Measurements from ENCODE around the gene ANOS1.

The ANOS1 gene

GRCh38 chrX:8749697-8750096 lies 17.8 kb upstream of the ANOS1 start:
- no peak for DNase-seq (ENCODE audit: low spot score)
- TF ChIP-seq, protein P1, sequence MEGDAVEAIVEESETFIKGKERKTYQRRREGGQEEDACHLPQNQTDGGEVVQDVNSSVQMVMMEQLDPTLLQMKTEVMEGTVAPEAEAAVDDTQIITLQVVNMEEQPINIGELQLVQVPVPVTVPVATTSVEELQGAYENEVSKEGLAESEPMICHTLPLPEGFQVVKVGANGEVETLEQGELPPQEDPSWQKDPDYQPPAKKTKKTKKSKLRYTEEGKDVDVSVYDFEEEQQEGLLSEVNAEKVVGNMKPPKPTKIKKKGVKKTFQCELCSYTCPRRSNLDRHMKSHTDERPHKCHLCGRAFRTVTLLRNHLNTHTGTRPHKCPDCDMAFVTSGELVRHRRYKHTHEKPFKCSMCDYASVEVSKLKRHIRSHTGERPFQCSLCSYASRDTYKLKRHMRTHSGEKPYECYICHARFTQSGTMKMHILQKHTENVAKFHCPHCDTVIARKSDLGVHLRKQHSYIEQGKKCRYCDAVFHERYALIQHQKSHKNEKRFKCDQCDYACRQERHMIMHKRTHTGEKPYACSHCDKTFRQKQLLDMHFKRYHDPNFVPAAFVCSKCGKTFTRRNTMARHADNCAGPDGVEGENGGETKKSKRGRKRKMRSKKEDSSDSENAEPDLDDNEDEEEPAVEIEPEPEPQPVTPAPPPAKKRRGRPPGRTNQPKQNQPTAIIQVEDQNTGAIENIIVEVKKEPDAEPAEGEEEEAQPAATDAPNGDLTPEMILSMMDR (IDR thresholded peaks at IDR 0.05; ENCODE audit: borderline replicate concordance, control extremely low read depth, extremely low read depth, insufficient read depth, missing control alignments): no peak
- in situ Hi-C loops (cut with MboI; ENCODE audit: low sequenced_read_pairs, unreplicated experiment): loop anchor here (10.0 kb wide), 1 partner anchor 755 kb away; no protein-coding TSS in a partner anchor

- peak; percentile 31 for DNase-seq (ENCODE audit: low spot score)
- TF ChIP-seq, protein P1 (IDR thresholded peaks at IDR 0.05; ENCODE audit: borderline replicate concordance, control extremely low read depth, extremely low read depth, insufficient read depth, missing control alignments): no peak
- in situ Hi-C loops (cut with MboI; ENCODE audit: low sequenced_read_pairs, unreplicated experiment): loop anchor here (10.0 kb wide), 1 partner anchor 754 kb away; no protein-coding TSS in a partner anchor
These were observed 16.9 kb upstream of the ANOS1 start for GRCh38 chrX:8748855-8749254.

- in situ Hi-C loops (cut with MboI; ENCODE audit: low sequenced_read_pairs, unreplicated experiment): loop anchor here (10.0 kb wide), 1 partner anchor 748 kb away; no protein-coding TSS in a partner anchor
- TF ChIP-seq, protein P1 (IDR thresholded peaks at IDR 0.05; ENCODE audit: borderline replicate concordance, control extremely low read depth, extremely low read depth, insufficient read depth, missing control alignments): peak; percentile 65
- peak; percentile 52 for DNase-seq (ENCODE audit: low spot score)
These were observed 11.3 kb upstream of the ANOS1 start for GRCh38 chrX:8743126-8743732.

- TF ChIP-seq, protein P1 (IDR thresholded peaks at IDR 0.05; ENCODE audit: borderline replicate concordance, control extremely low read depth, extremely low read depth, insufficient read depth, missing control alignments): no peak
- in situ Hi-C loops (cut with MboI; ENCODE audit: low sequenced_read_pairs, unreplicated experiment): loop anchor here (10.0 kb wide), 1 partner anchor 747 kb away; no protein-coding TSS in a partner anchor
- DNase-seq (ENCODE audit: low spot score): no peak
These were observed 10.0 kb upstream of the ANOS1 start for GRCh38 chrX:8741981-8742380.

DNA sequence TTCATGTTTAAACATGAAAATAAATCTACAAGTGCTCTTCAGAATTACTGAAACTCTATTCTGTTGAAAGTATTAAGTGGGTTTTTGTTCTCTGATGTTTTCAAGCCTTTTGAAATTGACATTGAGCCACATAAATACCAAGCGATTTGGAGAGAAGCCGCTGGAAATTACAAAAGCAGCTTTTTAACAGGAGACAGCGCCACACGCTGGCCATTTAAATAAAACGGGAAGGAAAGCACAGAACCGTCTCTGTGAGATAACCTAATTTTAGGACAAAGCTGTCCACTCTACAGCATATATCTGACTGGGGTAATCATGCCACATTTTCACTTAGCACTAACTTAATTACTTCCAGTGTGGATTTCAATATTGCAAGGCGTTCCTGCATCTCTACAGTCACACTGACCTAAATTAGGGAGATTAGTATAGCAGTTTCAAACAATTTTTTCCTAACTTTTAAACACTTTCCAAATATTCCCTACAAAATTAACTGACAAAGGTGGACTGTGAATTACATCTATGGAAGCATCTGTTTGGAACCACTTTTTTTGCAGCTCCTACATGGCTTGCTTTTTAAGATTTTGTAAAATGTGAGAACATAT lies 6.8 kb upstream of the ANOS1 start:
- DNase-seq (ENCODE audit: low spot score): peak; percentile 29
- TF ChIP-seq, protein P1 (IDR thresholded peaks at IDR 0.05; ENCODE audit: borderline replicate concordance, control extremely low read depth, extremely low read depth, insufficient read depth, missing control alignments): peak; percentile 54
- in situ Hi-C loops (cut with MboI; ENCODE audit: low sequenced_read_pairs, unreplicated experiment): no loop called here

- no peak for DNase-seq (ENCODE audit: low spot score)
- in situ Hi-C loops (cut with MboI; ENCODE audit: low sequenced_read_pairs, unreplicated experiment): no loop called here
- TF ChIP-seq, protein P1 (IDR thresholded peaks at IDR 0.05; ENCODE audit: borderline replicate concordance, control extremely low read depth, extremely low read depth, insufficient read depth, missing control alignments): no peak
These were observed 5.9 kb upstream of the ANOS1 start for GRCh38 chrX:8737883-8738282.
